Stomach (tissue), 9 donors: Measurements from ENCODE around the gene FSHR. TPM values are rescaled to one million over a fixed set of nuclear protein-coding genes. Genes with fewer than 3 reads are reported as not detected.

ENCODE experiments used
- DNase-seq, 2 donors: peaks; one replicate each; pipeline versions ENCODE4 v3.0.0 to v3.0.0-alpha.2; 2013 to 2019
- H3K27ac ChIP-seq, 5 donors: fragments of 200-600 bp in 4 of 5; sonication (generic) in 4 of 5; one replicate each; pipeline ENCODE4 v1.5.1; 2013 to 2019; ENCODE audit warnings: mild to moderate bottlenecking in 1 of 5, moderate library complexity in 1 of 5
- H3K27me3 ChIP-seq, 3 donors: fragments of 200-600 bp; sonication (generic); one replicate each; pipeline ENCODE4 v1.5.1; 2017 to 2019; ENCODE audit warnings: mixed run types in 1 of 3
- H3K36me3 ChIP-seq, 4 donors: fragments of 200-600 bp; sonication (generic); 1 replicate in 3 of 4; 2 replicates in 1 of 4; pipeline ENCODE4 v1.5.1; 2016 to 2019
- H3K4me1 ChIP-seq, 4 donors: fragments of 200-600 bp; sonication (generic); one replicate each; pipeline ENCODE4 v1.5.1; 2016 to 2019
- H3K4me3 ChIP-seq, 4 donors: fragments of 200-600 bp; sonication (generic) in 3 of 4; one replicate each; pipeline ENCODE4 v1.5.1; 2016 to 2019; ENCODE audit warnings: mild to moderate bottlenecking in 1 of 4
- H3K9me3 ChIP-seq, 4 donors: fragments of 200-600 bp; sonication (generic); one replicate each; pipeline ENCODE4 v1.5.1; 2016 to 2019
- CTCF ChIP-seq, 7 experiments: fragments of 450-650 bp in 4 of 7; fragments of 200-600 bp in 3 of 7; sonication (generic) in 3 of 7; IDR thresholded peaks; one replicate each; pipeline ENCODE4 v1.5.1; 2016 to 2019; ENCODE audit warnings: antibody characterized with exemption in 7 of 7, control low read depth in 2 of 7, mild to moderate bottlenecking in 1 of 7
- EP300 ChIP-seq: sonication (generic); formaldehyde crosslinking; IDR thresholded peaks from one replicate; pipeline ENCODE4 v1.6.1; 2017; ENCODE audit warnings: antibody characterized with exemption
- POLR2A ChIP-seq, 4 donors: fragments of 450-650 bp; IDR thresholded peaks; one replicate each; pipeline ENCODE4 v1.6.1; 2016; ENCODE audit warnings: antibody characterized with exemption in 4 of 4, control low read depth in 2 of 4, mild to moderate bottlenecking in 1 of 4, moderate library complexity in 1 of 4
- POLR2AphosphoS5 ChIP-seq, 3 donors: sonication (generic); formaldehyde crosslinking; IDR thresholded peaks; one replicate each; pipeline ENCODE4 v1.6.1; 2016; ENCODE audit warnings: antibody characterized with exemption in 3 of 3
- WGBS, 5 donors: extraction: QIAGEN DNeasy Blood & Tissue Kit in 3 of 5; methylation state at CpG; one replicate each; pipeline versions ENCODE4 v1.1.5 to v1.1.7; 2013 to 2018; 5-methylcytosine and 5-hydroxymethylcytosine counted together
- intact Hi-C: fragments of 100-400 bp; cut with DNase I; formaldehyde crosslinking; loops from one replicate; pipeline ENCODE4 v1.15.1; 2023; ENCODE audit warnings: low total_unique reads
- polyA plus RNA-seq, 3 donors: library from polyadenylated mRNA; stranded (reverse); fragments of 200-250 nt; gene quantifications; one replicate each; pipeline ENCODE4 v1.2.3, GENCODE V29; 2013
- total RNA-seq, 5 donors: library from RNA; depleted of rRNA; stranded (reverse); fragments of >200 nt; gene quantifications; one replicate each; pipeline versions ENCODE4 v1.1.0 to v1.2.3, GENCODE V29; 2014 to 2016
- donor health status: healthy with polysubstance abuse.
- donor health status: Bipolar disorder and iron deficiency.
- donor health status: healthy.

Gene FSHR
- total and polyA plus RNA-seq, 8 donors, result not detected

DNA sequence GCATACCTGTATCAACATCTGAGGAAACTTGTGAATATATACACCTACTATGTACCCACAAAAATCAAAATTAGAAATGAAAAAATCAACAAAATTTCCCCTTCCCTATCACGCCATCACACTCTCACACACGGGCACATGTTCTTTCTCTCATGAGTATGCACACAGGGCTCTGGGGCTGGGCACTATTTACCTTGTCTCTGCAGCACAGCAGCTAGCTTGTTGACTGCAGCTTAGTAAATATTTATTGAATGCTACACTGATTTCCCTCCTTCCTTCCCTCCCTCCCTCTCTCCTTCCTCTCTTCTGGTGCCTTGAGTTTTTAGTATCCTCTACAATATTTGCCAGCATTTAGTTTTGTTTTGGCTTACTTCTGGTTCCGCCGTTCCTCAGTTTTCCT lies 216.1 kb downstream of the FSHR start:
- TF ChIP-seq CTCF (IDR thresholded peaks at IDR 0.05) (no peak), POLR2AphosphoS5 (IDR thresholded peaks at IDR 0.05) (no peak), EP300 (no peak), POLR2A (IDR thresholded peaks at IDR 0.05) (no peak)
- Histone ChIP-seq H3K27ac (no peak overlapping the region), H3K36me3 (no peaks in the 10 kb centered on the region), H3K9me3 (no peaks in the 10 kb centered on the region), H3K4me3 (no peak overlapping the region), H3K27me3 (no peaks in the 10 kb centered on the region), H3K4me1 (no peaks in the 10 kb centered on the region)
- 58 to 75% (median 62%) methylated on average over 4 of the region's 4 CpGs for WGBS, 5 donors
- intact Hi-C loops, result no loop called here
- DNase-seq, result no peak

DNA sequence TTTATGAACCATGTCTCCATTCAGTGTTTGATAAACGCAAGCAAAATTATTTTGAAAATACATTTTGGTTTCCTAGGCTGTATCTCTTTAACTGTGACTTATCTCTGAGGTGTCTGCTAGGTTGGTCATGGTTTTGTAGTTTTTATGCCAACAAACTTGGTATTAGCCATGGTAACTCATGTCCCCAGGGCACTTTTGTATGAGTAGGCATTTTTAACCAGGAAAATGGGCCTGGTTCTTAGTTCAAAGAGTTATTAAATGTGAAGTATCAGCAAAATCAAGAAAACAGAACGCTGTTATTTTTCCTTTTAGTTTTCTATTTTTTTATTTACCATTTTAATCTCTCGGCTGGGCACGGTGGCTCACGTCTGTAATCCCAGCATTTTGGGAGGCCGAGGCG lies 219.5 kb downstream of the FSHR start:
- intact Hi-C loops, result no loop called here
- DNase-seq, result no peak

DNA sequence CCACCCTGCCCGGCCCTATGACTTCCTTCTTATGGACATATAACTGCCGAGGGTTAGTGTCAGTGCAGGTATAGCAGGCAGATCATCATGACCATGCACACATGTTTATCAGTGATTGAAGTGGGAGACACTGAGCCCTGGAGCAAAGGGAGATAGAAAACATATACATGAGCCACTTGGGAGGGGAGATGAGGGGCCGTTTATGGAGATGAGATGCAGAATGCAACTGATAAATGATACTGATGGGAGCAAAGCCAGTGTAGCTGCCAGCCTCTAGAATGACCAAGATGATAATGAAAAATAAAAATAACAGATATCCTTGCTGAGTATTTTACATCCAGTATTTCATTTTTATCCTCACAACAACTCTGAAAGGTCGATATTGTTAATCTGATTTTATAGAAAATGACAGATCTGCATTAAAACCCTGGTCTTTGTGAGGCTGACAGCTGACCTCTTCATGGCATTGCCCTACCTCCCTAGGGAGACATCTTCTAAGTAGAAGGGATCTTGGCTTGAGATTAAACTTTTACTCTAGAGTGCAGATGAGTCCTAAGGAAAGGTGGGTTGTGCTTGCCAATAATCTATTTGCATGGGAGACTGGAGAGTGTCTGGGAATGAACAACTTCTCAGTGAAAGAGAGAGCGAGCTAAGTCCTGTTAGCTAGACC lies 220.4 kb downstream of the FSHR start:
- 72 to 80% (median 75%) methylated on average over 5 of the region's 5 CpGs for WGBS, 5 donors
- Histone ChIP-seq H3K9me3 (no peaks in the 10 kb centered on the region), H3K27me3 (no peaks in the 10 kb centered on the region), H3K27ac (no peak overlapping the region), H3K4me3 (no peak overlapping the region), H3K36me3 (no peaks in the 10 kb centered on the region), H3K4me1 (no peaks in the 10 kb centered on the region)
- TF ChIP-seq POLR2A (IDR thresholded peaks at IDR 0.05) (no peak), EP300 (no peak)
- intact Hi-C loops, result no loop called here
- DNase-seq, result no peak

More for the DNA sequence above, 219.5 kb downstream of the FSHR start:
- no peaks in the 10 kb centered on the region for H3K4me1 ChIP-seq
- H3K4me3 ChIP-seq, result no peak overlapping the region
- no peak overlapping the region for H3K27ac ChIP-seq
- TF ChIP-seq EP300 (no peak), POLR2A (IDR thresholded peaks at IDR 0.05) (no peak), CTCF (IDR thresholded peaks at IDR 0.05) (no peak), POLR2AphosphoS5 (IDR thresholded peaks at IDR 0.05) (no peak)
- no peaks in the 10 kb centered on the region for H3K36me3 ChIP-seq
- no peaks in the 10 kb centered on the region for H3K9me3 ChIP-seq
- 84 to 95% (median 92%) methylated on average over 7 of the region's 7 CpGs for WGBS, 5 donors
- no peaks in the 10 kb centered on the region for H3K27me3 ChIP-seq

DNA sequence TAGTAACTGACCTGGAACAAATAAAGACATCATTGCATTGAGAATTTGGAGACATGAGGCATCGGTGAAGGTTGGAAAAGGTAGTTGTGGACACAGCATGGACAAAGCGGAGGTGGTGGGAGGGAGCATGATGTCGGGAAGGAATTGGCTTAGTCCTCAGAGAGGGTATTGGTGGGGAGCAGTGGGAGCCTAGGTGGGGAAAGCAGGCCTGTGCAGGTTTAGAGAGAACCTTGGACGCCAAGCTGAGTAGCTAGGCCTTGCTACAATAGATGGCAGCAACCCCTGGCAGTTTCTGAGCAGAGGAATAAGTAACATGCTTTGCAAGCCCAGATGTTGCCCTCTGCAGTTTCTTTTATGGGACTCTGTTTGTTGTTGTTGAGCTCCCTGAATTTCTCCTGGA lies 221.6 kb downstream of the FSHR start:
- 81 to 89% (median 84%) methylated on average over 4 of the region's 4 CpGs for whole genome bisulfite sequencing, 5 donors
- no peak overlapping the region for H3K4me3 ChIP-seq

More for the DNA sequence above, 221.6 kb downstream of the FSHR start:
- intact Hi-C loops, result no loop called here
- H3K4me1 ChIP-seq, result no peaks in the 10 kb centered on the region
- no peaks in the 10 kb centered on the region for H3K27me3 ChIP-seq
- no peaks in the 10 kb centered on the region for H3K36me3 ChIP-seq
- H3K27ac ChIP-seq, result no peak overlapping the region
- no peak for TF ChIP-seq POLR2AphosphoS5 (IDR thresholded peaks at IDR 0.05)
- no peak for TF ChIP-seq POLR2A (IDR thresholded peaks at IDR 0.05)
- TF ChIP-seq EP300, result no peak
- TF ChIP-seq CTCF (IDR thresholded peaks at IDR 0.05), result no peak
- no peak for DNase-seq
- no peaks in the 10 kb centered on the region for H3K9me3 ChIP-seq
